ENCODE data around the gene WDR91. TPM values are rescaled to one million over a fixed set of nuclear protein-coding genes. Genes with fewer than 3 reads are reported as not detected.

WDR91 gene
- total and polyA plus RNA-seq, 4 donors = 5.8 to 19.0 (median 9.2) TPM

DNA sequence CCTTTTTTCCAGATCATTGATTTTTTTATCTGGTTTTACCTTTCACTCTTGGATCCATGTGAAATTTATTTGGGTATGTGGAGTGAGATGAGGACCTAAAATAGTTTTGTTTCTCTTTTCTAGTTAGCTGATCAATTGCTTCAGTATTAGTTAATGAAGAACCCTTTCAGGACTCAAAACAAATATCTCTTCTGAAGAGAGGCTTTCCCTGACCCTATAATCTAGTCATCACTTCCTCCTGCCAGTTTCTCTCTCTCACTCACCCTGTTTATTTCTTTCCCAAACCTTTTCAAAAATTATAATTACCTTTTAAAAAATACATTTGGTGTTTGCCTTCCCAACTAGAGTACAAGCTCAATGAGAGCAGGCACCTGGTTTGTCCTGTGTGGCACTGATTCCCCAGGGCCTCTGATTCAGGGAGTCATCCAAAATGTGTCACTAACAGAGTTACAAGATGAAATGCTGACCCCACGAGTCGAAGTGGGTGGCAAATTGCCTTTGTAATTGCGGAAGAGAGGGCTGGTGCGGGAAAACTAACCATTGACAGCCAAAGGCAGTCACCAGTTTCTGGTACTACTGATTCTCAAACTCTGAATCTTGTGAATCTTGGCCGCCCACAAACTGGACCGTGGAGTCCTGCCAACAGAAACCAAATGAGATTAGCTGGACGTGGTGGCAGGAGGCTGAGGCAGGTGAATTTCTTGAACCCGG, 61.1 kb downstream of the WDR91 start:
- Histone ChIP-seq H3K9ac (ENCODE audit: low read depth in 1 of 2, low read length in 2 of 2) (peak overlapping the region; percentile 43 to 100), H3K36me3 (ENCODE audit: control insufficient read depth in 4 of 4, insufficient read depth in 3 of 4, low read depth in 1 of 4, low read length in 3 of 4) (peaks cover 2 to 9% (median 5%) of the 10 kb centered on the region in 4 donors), H3K4me3 (ENCODE audit: low read depth in 1 of 3, low read length in 3 of 3) (peak overlapping the region; percentile 12 to 99 (median 93)), H3K27ac (ENCODE audit: low read depth in 1 of 2, low read length in 2 of 2) (peak overlapping the region; percentile 94 to 100), H3K27me3 (ENCODE audit: control insufficient read depth in 4 of 4, insufficient read depth in 4 of 4, low read length in 3 of 4) (no peaks in the 10 kb centered on the region), H3K4me1 (ENCODE audit: control insufficient read depth in 4 of 4, insufficient read depth in 4 of 4, low read length in 3 of 4) (peaks cover 2 to 44% (median 20%) of the 10 kb centered on the region in 4 donors), H3K9me3 (ENCODE audit: control insufficient read depth in 4 of 4, low read length in 3 of 4) (no peaks in the 10 kb centered on the region)
- 22% methylated on average over 8 of the region's 8 CpGs for WGBS
- DNase-seq (ENCODE audit: low spot score) = no peak
- peak in 1 of 2 donors; percentile 35 for TF ChIP-seq JUND (IDR thresholded peaks at IDR 0.05)
- peak; percentile 51 for TF ChIP-seq REST (IDR thresholded peaks at IDR 0.05)
- peak; percentile 65 for TF ChIP-seq ZBTB33 (IDR thresholded peaks at IDR 0.05)
- TF ChIP-seq, protein P1, sequence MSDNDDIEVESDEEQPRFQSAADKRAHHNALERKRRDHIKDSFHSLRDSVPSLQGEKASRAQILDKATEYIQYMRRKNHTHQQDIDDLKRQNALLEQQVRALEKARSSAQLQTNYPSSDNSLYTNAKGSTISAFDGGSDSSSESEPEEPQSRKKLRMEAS (IDR thresholded peaks at IDR 0.05) = peak; percentile 49
- peak in 1 of 2 donors; percentile 43 for TF ChIP-seq EGR1 (IDR thresholded peaks at IDR 0.05; ENCODE audit: low read depth in 2 of 2)
- no peak for TF ChIP-seq HNF4G (IDR thresholded peaks at IDR 0.05)
- TF ChIP-seq SP1 (IDR thresholded peaks at IDR 0.05) = no peak
- peak in 1 of 2 donors; percentile 63 for TF ChIP-seq RXRA (IDR thresholded peaks at IDR 0.05)
- peak; percentile 13 to 23 for TF ChIP-seq RAD21 (IDR thresholded peaks at IDR 0.05)
- TF ChIP-seq CTCF (IDR thresholded peaks at IDR 0.05; ENCODE audit: low read depth, low read length, missing input control) = no peak
- peak in 1 of 2 donors; percentile 52 for TF ChIP-seq HNF4A (conservative IDR thresholded peaks at IDR 0.05)

GRCh38 chr7:135147899-135148721, 63.2 kb downstream of the WDR91 start, which contains the start of gene TMEM140:
Gene TMEM140 (plus strand): TSS chr7:135148072. CDS start chr7:135164442, 16,370 bp downstream.
- WGBS = under 1% methylated on average over 13 of the region's 13 CpGs
- Histone ChIP-seq H3K4me3 (ENCODE audit: low read depth in 1 of 3, low read length in 3 of 3) (peak within 1 kb of the TSS; percentile 49 to 99 (median 93)), H3K9me3 (ENCODE audit: control insufficient read depth in 4 of 4, low read length in 3 of 4) (no peaks in the 10 kb centered on the region), H3K27ac (ENCODE audit: low read depth in 1 of 2, low read length in 2 of 2) (peak within 1 kb of the TSS; percentile 94 to 100), H3K4me1 (ENCODE audit: control insufficient read depth in 4 of 4, insufficient read depth in 4 of 4, low read length in 3 of 4) (peaks cover 2 to 45% (median 20%) of the 10 kb centered on the region in 4 donors), H3K27me3 (ENCODE audit: control insufficient read depth in 4 of 4, insufficient read depth in 4 of 4, low read length in 3 of 4) (no peaks in the 10 kb centered on the region), H3K9ac (ENCODE audit: low read depth in 1 of 2, low read length in 2 of 2) (peak within 1 kb of the TSS; percentile 89 to 100), H3K36me3 (ENCODE audit: control insufficient read depth in 4 of 4, insufficient read depth in 3 of 4, low read depth in 1 of 4, low read length in 3 of 4) (peaks cover 2 to 9% (median 5%) of the 10 kb centered on the region in 4 donors)
- DNase-seq (ENCODE audit: low spot score) = peak; percentile 58
- TF ChIP-seq TAF1 (conservative IDR thresholded peaks at IDR 0.05) (peak; percentile 68), YY1 (IDR thresholded peaks at IDR 0.05) (peak; percentile 79), SP1 (IDR thresholded peaks at IDR 0.05) (peak; percentile 77), FOXA2 (IDR thresholded peaks at IDR 0.05) (peak; percentile 98), CTCF (IDR thresholded peaks at IDR 0.05; ENCODE audit: low read depth, low read length, missing input control) (no peak), FOXA1 (IDR thresholded peaks at IDR 0.05) (peak; percentile 97), GABPA (IDR thresholded peaks at IDR 0.05 in 1 of 2, conservative IDR thresholded peaks at IDR 0.05 in 1 of 2) (no peak), ZBTB33 (IDR thresholded peaks at IDR 0.05) (peak; percentile 65)
- TF ChIP-seq, protein P1 (IDR thresholded peaks at IDR 0.05) = peak; percentile 82

All from liver (tissue), 9 donors.